ENCODE measurements around the gene AUH.

AUH gene

DNA sequence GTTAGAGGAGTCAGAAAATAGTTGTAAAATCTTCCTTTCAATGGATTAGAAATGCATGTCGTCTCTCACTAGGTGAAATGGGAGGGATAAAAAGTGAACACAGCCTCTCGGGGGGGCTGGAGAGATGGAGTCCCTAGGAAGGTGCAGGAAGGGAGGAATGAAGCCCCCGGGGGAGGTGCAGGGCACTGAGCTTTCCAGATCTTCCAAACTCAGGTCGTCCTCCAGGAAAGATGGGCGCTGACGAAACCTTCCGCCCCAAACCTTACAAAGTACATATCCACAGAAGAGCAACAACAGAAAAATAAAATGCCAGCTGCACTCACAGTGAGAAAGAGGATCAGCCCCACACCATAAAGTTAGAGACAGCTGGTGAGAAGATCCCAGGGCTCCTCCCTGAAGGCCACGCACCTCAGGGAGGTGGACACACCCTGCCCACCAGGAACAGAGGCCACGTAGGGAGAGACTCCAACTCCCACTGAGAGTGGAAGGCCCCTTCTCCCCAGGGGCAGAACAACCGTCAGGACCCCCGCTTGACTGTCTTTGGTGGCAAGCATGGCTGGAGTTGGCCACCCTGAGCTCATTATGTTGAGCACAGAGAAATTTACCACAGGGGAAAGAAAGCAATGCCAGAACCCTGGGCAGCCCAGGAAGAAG is 174.3 kb downstream of the AUH start:
- no peaks in the 10 kb centered on the region for H3K4me1 ChIP-seq (ENCODE audit: low read length)
- H3K4me3 ChIP-seq (ENCODE audit: low read length): no peak overlapping the region
- no peak for TF ChIP-seq EZH2phosphoT487 (IDR thresholded peaks at IDR 0.05; ENCODE audit: low read depth)
- no peak for TF ChIP-seq CTCF (IDR thresholded peaks at IDR 0.05; ENCODE audit: low read depth, low read length)
- no peak overlapping the region for H3K4me2 ChIP-seq (ENCODE audit: low read length)
- H3K9me3 ChIP-seq (ENCODE audit: insufficient read depth, low read length): no peaks in the 10 kb centered on the region
- peaks cover 57% of the 10 kb centered on the region for H3K27me3 ChIP-seq (ENCODE audit: low read depth, low read length)
- H3K27ac ChIP-seq (ENCODE audit: low read length): no peak overlapping the region
- H3K79me2 ChIP-seq (ENCODE audit: low read length): no peaks in the 10 kb centered on the region
- H2AFZ ChIP-seq (ENCODE audit: low read depth, low read length): no peak overlapping the region
- no peak overlapping the region for H3K9ac ChIP-seq (ENCODE audit: low read length)
- no peaks in the 10 kb centered on the region for H4K20me1 ChIP-seq (ENCODE audit: insufficient read depth, low read length)
- H3K36me3 ChIP-seq (replicated peaks; ENCODE audit: low read depth, low read length): no peaks in the 10 kb centered on the region

DNA sequence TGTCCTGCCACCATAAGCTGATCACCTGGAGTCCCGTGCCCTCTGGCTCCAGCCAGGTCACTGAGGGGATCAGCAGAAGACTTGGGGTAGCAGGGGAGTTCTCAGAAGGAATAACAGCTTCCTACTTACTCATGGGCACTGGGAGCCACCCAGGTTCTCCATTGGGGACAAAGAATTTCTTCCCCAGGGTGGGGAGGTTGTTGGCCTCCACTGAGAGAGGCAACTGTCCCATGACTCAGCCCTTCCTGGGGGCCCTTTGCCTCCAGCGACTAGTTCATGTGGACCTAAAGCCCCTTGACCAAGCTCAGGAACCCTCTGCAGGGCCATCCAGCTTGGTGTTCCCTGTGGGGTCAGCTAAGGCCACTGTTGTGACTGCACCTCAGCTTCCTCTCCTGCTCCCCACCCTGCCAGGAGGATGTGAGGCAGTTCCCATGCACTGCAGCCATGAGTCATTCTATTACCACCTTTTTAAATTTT is 175.0 kb downstream of the AUH start:
- Histone ChIP-seq H3K4me1 (ENCODE audit: low read length) (no peaks in the 10 kb centered on the region), H3K9ac (ENCODE audit: low read length) (no peak overlapping the region), H3K27me3 (ENCODE audit: low read depth, low read length) (peaks cover 51% of the 10 kb centered on the region), H3K4me2 (ENCODE audit: low read length) (no peak overlapping the region), H3K4me3 (ENCODE audit: low read length) (no peak overlapping the region), H3K36me3 (replicated peaks; ENCODE audit: low read depth, low read length) (no peaks in the 10 kb centered on the region), H3K27ac (ENCODE audit: low read length) (no peak overlapping the region), H3K79me2 (ENCODE audit: low read length) (no peaks in the 10 kb centered on the region), H3K9me3 (ENCODE audit: insufficient read depth, low read length) (no peaks in the 10 kb centered on the region), H4K20me1 (ENCODE audit: insufficient read depth, low read length) (no peaks in the 10 kb centered on the region), H2AFZ (ENCODE audit: low read depth, low read length) (no peak overlapping the region)
- TF ChIP-seq EZH2phosphoT487 (IDR thresholded peaks at IDR 0.05; ENCODE audit: low read depth) (no peak), CTCF (IDR thresholded peaks at IDR 0.05; ENCODE audit: low read depth, low read length) (no peak)

- peaks cover 40% of the 10 kb centered on the region for H3K27me3 ChIP-seq (ENCODE audit: low read depth, low read length)
- H3K4me3 ChIP-seq (ENCODE audit: low read length): no peak overlapping the region
- H3K27ac ChIP-seq (ENCODE audit: low read length): no peak overlapping the region
- no peaks in the 10 kb centered on the region for H3K9me3 ChIP-seq (ENCODE audit: insufficient read depth, low read length)
- no peak overlapping the region for H3K9ac ChIP-seq (ENCODE audit: low read length)
- TF ChIP-seq CTCF (IDR thresholded peaks at IDR 0.05; ENCODE audit: low read depth, low read length): no peak
- no peaks in the 10 kb centered on the region for H4K20me1 ChIP-seq (ENCODE audit: insufficient read depth, low read length)
- no peak overlapping the region for H3K4me2 ChIP-seq (ENCODE audit: low read length)
- H2AFZ ChIP-seq (ENCODE audit: low read depth, low read length): no peak overlapping the region
- no peaks in the 10 kb centered on the region for H3K79me2 ChIP-seq (ENCODE audit: low read length)
- no peaks in the 10 kb centered on the region for H3K36me3 ChIP-seq (replicated peaks; ENCODE audit: low read depth, low read length)
- H3K4me1 ChIP-seq (ENCODE audit: low read length): no peaks in the 10 kb centered on the region
Observed at GRCh38 chr9:91185193-91185886, 176.4 kb downstream of the AUH start.

GRCh38 chr9:91182429-91183225 is 179.1 kb downstream of the AUH start:
- no peaks in the 10 kb centered on the region for H3K36me3 ChIP-seq (replicated peaks; ENCODE audit: low read depth, low read length)
- H2AFZ ChIP-seq (ENCODE audit: low read depth, low read length): no peak overlapping the region
- peaks cover 16% of the 10 kb centered on the region; the same call in 1 of the 2 replicates for H3K27me3 ChIP-seq (ENCODE audit: low read depth, low read length)
- H3K27ac ChIP-seq (ENCODE audit: low read length): no peak overlapping the region
- H4K20me1 ChIP-seq (ENCODE audit: insufficient read depth, low read length): peaks cover 2% of the 10 kb centered on the region; the same call in 1 of the 2 replicates
- no peaks in the 10 kb centered on the region for H3K79me2 ChIP-seq (ENCODE audit: low read length)
- no peak for TF ChIP-seq EZH2phosphoT487 (IDR thresholded peaks at IDR 0.05; ENCODE audit: low read depth)
- TF ChIP-seq CTCF (IDR thresholded peaks at IDR 0.05; ENCODE audit: low read depth, low read length): no peak
- H3K4me2 ChIP-seq (ENCODE audit: low read length): no peak overlapping the region
- H3K4me1 ChIP-seq (ENCODE audit: low read length): no peaks in the 10 kb centered on the region
- H3K4me3 ChIP-seq (ENCODE audit: low read length): no peak overlapping the region
- no peaks in the 10 kb centered on the region for H3K9me3 ChIP-seq (ENCODE audit: insufficient read depth, low read length)
- H3K9ac ChIP-seq (ENCODE audit: low read length): no peak overlapping the region
